ENCODE data around the gene SHANK3. TPM values are rescaled to one million over a fixed set of nuclear protein-coding genes. Genes with fewer than 3 reads are reported as not detected.
"Not testable (repeated sequence)": the region's sequence is repeated elsewhere in the genome, so short reads cannot be mapped to it uniquely, and the experiment has no call there.

SHANK3 gene
- total RNA-seq, 1 experiment from 2014 or later: 0.84 TPM

- no peak for DNase-seq (ENCODE audit: low spot score)
Measured at GRCh38 chr22:50653256-50653655, 19.4 kb upstream of the SHANK3 start.

GRCh38 chr22:50654664-50655063 is 18.0 kb upstream of the SHANK3 start:
- not testable (repeated sequence) for DNase-seq (ENCODE audit: low spot score)

DNA sequence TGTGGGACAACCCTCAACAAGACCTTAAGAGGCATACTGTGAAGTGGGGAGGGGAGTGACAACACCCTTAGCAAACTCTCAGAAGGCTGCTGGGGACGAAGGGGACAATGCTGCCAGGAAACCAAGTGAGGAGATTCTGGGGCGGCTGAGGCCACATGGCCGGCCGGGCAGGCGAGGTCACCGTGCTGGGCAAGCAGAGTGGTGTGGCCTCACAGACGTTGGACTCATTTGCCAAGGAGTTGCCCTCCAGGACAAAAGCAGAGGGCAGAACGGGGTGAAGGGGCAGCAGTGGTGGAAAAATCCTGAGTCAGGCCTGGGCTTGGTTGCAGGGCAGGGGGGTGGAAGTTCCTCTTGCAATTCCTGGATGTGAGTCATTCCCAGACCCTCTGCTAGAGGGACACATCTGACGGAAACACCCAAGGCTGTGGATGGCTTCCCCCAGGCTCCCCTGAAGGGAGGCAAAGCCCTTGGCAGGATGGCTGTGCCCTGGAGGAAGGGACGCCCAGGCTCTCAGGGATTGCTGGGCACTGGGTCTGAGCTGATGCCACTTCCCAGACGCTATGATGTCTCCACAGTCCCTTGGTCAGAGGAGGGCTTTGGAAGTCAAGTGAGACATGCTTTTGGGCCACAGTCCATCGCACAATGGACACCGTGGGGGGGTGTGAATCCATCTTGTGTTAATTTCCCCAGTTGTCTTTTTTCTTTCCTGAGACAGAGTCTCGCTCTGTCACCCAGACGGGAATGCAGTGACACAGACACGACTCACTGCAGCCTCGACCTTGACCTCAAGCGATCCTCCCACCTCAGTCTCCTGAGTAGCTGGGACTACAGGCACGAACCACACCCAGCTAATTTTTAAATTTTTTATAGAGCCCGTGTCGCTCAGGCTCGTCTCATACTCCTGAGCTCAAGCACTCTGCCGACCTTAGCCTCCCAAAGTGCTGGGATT is 16.2 kb upstream of the SHANK3 start:
- peak; percentile 61 for DNase-seq (ENCODE audit: low spot score)

- no peak for DNase-seq (ENCODE audit: low spot score)
Measured at GRCh38 chr22:50657925-50658324, 14.7 kb upstream of the SHANK3 start.

DNA sequence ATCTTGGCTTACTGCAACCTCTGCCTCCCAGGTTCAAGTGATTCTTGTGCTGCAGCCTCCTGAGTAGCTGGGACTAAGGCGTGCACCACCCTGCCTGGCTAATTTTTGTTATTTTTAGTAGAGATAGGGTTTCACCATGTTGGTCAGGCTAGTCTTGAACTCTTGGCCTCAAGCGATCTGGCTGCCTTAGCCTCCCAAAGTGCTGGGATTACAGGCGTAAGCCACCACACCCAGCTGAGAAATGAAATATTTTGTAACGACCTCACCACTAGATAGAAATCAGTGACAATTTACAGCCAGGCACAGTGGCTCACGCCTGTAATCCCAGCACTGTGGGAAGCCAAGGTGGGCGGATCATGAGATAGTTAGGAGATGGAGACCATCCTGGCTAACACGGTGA is 12.9 kb upstream of the SHANK3 start:
- DNase-seq (ENCODE audit: low spot score): not testable (repeated sequence)

DNA sequence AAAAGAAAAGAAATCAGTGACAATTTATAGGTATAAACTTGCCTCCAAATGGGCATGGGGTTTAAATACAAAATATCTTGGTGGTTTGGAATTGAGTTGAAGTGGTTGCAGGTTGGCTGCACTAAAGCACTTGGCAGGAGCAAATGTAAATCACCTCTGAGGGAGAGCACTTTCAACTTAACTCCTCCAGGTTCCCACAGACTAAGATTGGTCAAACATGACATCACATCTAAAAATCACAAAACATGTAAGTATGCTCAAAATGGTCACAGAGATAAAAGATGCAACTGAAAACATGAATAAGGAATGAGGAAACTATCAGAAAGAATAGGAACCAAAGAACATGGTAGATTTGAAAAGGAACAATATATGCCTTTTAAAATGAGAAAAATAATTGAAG is 12.3 kb upstream of the SHANK3 start:
- DNase-seq (ENCODE audit: low spot score): no peak

DNA sequence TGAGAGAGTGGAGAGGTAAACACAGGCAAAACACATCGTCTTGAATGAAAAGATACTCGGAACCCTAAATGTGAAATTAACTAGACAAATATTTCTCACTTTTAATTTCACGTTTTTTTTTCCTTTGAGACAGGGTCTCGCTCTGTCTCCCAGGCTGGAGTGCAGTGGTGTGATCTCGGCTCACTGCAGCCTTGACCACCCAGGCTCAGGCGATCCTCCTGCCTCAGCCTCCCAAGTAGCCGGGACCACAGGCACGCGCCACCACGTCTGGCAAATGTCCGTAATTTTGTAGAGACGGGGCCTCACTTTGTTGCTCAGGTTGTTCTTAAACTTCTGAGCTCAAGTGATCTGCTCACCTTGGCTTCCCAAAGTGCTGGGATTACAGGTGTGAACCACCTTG is 7.4 kb upstream of the SHANK3 start:
- no peak for DNase-seq (ENCODE audit: low spot score)

GRCh38 chr22:50665738-50666137 is 6.9 kb upstream of the SHANK3 start:
- no peak for DNase-seq (ENCODE audit: low spot score)

GRCh38 chr22:50670513-50670912 is 2.1 kb upstream of the SHANK3 start:
- no peak for DNase-seq (ENCODE audit: low spot score)

GRCh38 chr22:50670914-50671538 is 1.6 kb upstream of the SHANK3 start:
- DNase-seq (ENCODE audit: low spot score): no peak

DNA sequence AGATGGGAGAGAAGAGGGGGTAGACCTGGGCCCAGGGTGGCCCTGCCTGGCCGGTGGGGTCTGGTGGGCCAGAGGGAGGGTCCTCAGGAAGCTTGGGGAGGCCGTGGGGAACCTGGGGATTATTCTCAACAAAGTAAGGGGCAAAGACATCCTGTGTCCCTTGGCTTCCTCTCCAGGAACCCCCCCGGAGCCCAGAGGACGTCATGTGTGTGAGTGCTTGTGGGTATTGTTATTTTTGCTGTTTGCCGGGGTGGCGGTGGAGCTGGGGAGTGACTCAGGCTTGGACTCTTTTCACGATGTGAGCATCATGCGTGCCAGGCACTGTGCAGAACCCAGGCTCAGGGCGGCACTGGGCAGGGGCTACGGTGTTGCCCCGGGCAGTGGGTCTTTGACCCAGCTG is 982 bp upstream of the SHANK3 start:
- DNase-seq (ENCODE audit: low spot score): no peak

GRCh38 chr22:50672041-50672440 is 582 bp upstream of the SHANK3 start:
- no peak for DNase-seq (ENCODE audit: low spot score)

GRCh38 chr22:50673231-50674129 is 857 bp downstream of the SHANK3 start:
- no peak for DNase-seq (ENCODE audit: low spot score)

DNA sequence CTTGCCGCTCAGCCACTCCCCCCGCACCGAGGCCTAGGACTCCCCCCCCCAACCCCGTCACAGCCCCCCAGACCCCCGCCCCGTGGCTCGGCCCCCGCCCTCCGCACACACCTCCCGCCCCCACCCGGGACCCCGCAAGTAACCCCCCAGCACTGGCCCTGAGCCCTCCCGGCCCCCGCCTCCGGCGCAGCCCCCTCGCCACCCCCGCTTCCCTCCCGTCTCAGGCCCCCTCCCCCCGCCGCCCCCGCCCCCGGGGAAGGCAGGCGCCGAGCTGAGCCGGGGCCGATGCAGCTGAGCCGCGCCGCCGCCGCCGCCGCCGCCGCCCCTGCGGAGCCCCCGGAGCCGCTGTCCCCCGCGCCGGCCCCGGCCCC is 1.5 kb downstream of the SHANK3 start:
- DNase-seq (ENCODE audit: low spot score): no peak

DNA sequence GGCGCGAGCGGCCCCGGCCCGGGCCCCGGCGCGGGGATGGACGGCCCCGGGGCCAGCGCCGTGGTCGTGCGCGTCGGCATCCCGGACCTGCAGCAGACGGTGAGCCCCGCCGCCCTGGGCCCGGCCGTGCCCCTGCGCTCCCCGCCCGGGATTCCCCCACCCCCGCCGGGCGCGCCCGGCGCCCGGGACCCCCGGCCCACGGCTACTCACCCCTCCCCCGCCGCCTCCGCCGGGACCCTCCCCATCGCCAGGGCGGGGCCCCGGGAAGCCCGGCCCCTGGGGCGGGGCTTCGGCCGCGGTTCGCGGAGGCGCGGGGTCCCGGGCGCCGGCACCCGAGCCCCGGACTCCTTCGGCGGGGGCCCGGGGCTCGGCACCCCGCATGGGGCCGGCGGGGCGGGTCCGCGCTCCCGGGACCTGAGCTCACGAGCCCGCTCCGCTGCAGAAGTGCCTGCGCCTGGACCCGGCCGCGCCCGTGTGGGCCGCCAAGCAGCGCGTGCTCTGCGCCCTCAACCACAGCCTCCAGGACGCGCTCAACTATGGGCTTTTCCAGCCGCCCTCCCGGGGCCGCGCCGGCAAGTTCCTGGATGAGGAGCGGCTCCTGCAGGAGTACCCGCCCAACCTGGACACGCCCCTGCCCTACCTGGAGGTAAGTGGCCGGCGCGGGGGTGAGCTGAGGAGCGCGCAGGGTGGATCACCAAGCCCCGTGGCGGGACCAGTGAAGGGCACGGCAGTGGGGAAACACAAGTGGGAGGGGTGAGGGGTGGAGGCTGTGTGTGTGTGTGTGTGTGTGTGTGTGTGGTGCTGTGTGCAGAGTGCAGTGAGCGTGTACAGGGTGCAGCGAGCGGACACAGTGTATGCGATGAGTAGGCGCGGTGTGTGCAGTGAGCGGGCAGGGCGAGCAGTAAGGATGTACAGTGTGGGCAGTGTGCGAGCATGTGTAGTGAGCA is 2.3 kb downstream of the SHANK3 start:
- DNase-seq (ENCODE audit: low spot score): peak; percentile 11

DNA sequence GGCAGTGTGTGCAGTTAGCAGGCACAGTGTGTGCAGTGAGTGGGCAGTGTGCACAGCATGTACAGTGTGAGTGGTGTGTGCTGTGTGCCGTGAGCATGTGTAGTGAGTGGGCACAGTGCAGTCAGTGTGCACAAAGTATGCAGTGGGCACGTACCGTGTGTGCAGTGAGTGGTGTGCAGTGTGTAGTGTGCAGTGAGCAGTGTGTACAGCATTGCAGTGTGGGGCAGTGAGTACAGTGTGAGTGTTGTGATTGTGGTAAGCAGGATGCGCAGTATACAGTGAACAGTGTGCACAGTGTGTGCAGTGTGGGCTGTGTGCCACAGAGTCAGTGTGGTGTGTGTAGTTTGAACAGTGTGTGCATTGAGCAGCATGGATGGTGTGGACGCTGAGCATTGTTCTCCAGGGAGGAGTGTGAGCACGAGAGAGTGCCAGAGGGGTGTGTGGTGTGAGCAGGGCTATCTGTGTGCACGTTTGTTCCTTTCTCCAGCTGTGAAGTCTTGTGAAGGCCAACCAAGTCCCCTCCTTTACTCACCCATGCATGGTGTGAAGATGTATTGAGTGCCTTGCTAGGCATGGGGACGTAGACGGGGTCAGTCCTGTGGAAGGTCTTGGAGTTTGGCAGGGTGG is 3.0 kb downstream of the SHANK3 start:
- no peak for DNase-seq (ENCODE audit: low spot score)

- DNase-seq (ENCODE audit: low spot score): no peak
Measured at GRCh38 chr22:50676180-50676636, 3.6 kb downstream of the SHANK3 start.

DNA sequence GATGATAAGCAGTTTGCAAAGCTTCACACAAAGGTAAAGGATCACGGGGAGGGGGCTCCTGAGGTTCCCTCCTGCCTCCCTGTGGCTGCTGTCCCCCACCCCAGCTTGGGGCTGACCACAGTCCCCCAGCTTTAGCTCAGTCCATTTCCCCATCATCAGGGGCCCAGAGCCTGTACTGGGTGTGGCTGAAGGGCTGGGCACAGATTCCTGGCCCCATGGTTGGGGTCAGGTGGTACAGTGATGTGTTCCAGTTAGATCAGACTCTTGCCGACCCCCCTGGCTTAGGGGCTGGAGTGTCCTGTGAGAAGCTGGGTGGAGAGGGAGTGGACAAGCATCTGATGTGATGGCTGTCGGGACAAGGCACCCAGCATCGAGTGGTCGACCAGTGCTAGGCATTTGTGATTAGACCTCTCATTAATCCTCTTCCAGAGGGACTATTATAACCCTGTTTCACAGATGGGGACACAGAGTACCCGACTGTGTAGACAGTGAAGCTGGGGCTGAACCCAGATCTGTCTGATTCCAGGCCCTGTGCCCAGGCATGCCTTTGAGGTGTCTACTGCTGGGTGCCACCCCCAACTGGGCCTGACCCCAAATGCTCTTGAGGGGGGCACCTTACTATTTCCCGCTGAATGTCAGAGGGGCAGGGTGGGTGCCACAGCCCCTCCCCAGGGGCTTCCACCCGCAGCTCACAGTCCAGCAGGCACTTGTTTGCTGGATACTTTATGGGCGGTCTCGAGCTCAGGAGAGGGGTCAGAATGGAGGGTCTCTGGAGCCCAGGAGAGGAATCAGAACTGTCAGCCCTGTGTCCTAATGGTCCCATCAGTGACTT is 4.3 kb downstream of the SHANK3 start:
- DNase-seq (ENCODE audit: low spot score): no peak

DNA sequence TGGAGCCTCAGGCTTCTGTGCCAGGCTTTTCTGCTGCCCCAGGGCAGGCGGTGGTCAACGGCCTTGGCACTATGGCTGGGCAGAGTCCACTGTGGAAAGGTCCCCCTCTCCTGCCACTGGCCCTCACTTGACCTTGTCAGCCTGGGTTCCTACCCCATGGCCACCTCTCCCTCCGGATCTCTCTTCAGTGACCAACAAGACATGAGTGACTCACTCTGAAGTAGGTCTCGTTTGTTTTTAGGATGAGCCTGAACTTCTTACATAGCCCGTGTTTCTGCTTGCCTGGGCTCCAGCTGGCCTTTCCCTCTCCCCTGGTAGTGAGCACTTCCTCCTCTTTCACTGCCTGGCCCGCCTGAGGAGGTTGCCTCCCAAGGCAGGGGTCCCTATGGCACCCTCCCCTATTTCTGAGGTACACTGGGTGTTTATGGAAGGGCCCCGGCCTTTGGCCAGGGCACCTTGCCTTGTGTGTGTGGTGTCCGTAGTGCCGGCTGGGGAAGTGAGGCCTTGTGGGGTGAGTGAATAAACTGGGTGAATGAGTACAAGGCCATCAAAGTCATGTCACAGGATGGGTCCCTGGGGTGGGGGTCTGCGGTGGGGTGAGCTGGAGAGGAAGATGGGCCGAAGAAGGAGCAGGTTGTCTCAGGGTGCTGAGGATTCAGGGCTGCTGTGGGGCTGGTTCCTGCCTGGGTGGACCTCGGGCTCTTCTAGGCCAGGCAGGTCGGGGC is 5.0 kb downstream of the SHANK3 start:
- DNase-seq (ENCODE audit: low spot score): no peak

All from A172 (cell line).